GM19240 (cell line): Measurements from ENCODE around the gene SLC6A6.

ENCODE experiments used
- DNase-seq: peaks from one replicate; pipeline ENCODE4 v3.0.0; 2011; ENCODE audit warnings: low spot score; ENCODE audit not compliant: insufficient read length

SLC6A6 gene

GRCh38 chr3:14451844-14452739 is 49.7 kb downstream of the SLC6A6 start:
- no peak for DNase-seq

GRCh38 chr3:14452740-14453710 is 50.6 kb downstream of the SLC6A6 start:
- no peak for DNase-seq

DNA sequence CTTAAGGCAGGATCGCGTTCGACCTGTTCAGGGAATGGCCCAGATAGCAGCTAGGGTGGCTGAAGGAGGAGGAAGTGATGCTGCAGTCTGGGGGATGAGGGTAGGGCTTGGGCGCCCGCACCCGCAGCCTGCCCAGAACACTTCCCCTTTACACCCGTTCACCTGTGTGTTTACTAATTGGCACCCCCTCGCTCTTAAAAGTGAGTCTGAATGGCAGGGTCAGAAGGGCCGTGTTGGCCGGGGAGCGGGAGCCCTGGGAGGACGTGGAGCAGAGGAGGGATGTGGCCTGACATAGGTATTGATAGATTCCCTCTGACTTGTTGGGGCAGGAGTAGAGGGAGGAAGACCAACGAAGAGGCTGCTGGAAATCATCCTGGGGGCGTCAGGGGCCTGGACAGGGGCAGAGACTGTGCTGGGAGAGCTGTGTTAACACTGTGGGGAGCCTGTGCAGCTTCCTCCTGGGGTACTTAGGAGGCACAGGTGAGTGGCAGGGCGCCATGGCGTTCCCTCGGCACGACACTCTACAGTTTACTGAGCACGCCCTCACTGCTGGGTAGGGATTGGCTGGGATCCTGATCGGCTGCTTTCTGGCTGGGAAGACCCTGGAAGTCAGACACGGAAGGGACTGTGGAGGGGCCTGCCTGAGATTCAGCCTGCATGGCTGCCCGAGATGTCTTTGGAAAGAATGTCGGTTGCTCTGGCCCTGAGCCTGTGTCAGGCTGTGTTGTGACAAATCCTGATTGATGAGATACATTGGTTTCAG is 51.7 kb downstream of the SLC6A6 start:
- DNase-seq: no peak

DNA sequence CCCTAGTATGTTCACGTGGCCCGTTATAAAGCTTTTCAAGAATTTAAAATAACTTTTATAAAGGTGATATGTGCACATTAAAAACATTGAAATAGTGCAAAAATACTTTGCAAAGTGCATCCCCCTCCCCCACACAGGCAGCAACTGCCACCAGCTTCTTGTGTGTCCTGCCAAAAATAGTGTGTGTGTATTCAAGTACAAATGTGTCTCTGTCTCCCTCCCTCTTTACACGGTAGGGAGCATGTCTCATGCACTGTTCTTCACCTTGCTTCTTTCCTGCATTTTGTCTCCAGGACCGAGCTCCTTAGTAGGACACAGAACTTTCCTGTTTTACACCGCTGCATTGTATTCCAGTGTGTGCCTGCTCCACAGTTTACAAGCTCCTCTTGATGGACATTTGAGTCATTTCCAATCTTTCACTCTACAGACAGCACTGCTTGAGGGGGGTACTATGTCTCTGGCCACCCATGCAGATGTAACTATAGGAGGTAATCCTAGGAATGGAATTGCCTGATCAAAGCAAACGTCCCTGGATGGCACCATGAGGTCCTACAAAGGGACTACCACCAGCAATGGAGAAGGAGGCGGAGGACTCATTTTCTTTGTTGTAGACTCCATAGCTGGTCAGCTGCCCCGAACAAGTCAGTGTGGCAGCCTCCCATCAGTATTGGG is 52.4 kb downstream of the SLC6A6 start:
- no peak for DNase-seq

DNA sequence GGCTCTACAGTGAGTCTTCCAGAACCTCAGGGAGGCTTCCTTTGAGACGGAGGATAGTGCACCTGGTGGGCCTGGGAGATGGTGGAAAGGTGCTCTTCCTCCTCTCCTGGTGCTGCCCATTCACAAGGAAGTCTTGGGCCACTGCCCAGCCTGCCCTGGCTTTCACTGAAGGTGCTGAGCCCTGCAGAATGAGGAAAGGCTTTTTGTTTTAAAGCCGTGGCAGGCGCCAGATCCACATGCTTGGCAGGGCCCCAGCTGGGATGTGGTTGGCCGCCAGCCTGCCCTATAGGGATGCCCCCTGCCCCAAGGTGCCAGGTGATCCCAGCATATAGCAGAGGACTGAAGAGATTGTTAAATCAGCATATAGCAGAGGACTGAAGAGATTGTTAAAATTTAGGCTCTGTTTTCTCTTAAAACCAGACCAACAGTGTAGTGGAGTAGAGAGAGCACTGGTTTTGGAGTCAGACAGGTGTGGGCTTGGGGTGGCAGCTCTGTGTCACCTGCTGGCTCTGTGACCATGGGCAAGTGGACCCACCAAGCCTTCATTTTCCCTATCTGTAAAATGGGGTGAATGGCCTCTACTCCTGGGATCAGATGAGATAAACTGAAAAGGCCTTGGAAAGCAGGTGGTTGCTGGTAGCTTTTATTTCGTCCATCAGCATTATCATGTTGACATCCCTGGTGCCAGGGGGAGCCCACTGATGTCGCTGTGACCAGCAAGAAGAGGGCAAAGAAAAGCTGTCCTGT is 53.3 kb downstream of the SLC6A6 start:
- DNase-seq: no peak

- DNase-seq: no peak
These were observed 54.4 kb downstream of the SLC6A6 start for GRCh38 chr3:14456794-14457193.

DNA sequence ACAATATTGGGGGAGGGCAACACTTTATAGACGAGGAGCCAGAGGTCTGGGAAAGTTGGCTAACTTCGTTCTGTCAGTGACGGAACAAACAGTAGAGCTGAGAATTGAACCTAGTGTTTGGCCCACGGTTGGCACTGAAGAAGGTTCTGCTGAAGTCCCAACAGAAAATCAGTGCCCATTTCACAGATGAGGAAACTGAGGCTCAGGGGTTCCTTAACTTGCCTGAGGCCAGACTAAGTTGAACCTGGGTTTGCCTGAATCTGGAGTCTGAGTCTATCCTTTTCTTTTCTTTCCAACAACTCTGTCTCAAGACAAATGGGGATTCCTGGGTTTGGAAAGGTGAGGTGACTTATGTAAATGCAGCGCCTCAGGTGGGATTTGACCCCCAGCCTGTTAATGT is 55.1 kb downstream of the SLC6A6 start:
- DNase-seq: no peak

GRCh38 chr3:14457999-14458398 is 55.6 kb downstream of the SLC6A6 start:
- no peak for DNase-seq

- DNase-seq: no peak
These were observed 56.2 kb downstream of the SLC6A6 start for GRCh38 chr3:14458434-14459275.

DNA sequence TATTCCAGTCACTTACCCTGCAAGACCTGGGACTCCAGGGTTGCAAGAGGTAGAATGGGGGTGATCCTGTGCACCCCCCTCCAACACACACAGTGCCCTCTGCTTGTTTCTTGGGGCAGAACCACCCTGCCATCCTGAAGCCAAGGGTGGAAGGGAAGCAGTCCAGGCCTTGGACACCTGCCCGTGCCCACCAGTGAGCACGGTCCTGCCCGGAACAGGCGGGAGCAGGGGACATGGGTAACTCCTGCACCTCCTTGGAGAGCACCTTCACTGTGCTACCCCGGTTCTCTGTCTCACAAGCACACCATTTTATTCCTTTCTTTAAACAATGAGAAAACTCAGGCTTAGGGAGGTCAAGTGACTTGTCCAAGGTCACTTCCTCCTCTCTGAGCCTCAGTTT is 57.0 kb downstream of the SLC6A6 start:
- DNase-seq: no peak

DNA sequence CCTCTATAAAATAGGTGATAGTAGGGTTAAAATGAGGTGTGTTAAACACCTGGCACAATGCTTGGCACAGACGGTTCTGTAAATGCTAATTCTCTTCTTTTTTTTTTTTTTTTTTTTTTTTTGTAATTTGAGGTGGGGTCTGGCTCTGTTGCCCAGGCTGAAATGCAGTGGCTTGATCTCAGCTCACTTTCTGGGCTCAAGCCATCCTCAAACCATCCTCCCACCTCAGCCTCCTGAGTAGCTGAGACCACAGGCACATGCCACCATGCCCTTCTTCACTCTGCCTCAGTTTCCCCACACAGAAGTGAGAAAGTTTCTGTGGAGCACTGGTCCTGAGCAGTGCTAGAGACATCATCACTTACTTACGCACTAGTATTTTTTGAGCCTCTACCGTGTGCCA is 57.4 kb downstream of the SLC6A6 start:
- DNase-seq: no peak

DNA sequence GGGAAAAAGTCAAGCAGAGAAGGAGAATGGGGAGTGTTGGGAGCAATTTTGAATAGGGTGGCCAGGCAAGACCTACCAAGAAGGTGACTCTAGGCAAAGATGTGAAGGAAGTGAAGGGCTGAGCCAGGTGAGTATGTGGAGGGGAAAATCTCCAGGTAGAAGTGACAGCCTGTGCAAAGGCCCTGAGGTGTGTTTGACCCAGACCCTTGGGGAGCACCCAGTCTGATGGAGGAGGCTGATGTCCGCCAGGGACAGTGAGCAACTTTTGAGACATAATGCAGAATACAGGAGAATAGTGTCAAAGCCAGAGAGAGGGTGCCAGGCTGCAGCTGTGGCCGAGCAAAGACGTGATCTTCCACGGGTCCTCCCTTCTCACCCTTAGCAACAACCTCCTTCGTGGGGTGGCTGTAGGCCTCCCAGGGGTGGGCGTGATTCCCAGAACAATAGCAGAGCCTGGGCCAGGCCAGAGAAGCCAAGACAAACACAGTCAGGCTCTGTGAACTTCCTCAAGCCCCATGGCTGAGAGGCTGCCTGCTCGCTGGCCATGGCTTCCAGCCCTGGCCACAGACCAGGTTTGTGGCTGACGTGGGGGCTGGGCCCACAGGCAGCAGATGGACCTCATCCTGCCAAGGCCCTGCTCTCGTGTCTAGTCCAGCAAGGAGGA is 58.1 kb downstream of the SLC6A6 start:
- DNase-seq: no peak

GRCh38 chr3:14461006-14461747 is 58.8 kb downstream of the SLC6A6 start:
- DNase-seq: no peak

DNA sequence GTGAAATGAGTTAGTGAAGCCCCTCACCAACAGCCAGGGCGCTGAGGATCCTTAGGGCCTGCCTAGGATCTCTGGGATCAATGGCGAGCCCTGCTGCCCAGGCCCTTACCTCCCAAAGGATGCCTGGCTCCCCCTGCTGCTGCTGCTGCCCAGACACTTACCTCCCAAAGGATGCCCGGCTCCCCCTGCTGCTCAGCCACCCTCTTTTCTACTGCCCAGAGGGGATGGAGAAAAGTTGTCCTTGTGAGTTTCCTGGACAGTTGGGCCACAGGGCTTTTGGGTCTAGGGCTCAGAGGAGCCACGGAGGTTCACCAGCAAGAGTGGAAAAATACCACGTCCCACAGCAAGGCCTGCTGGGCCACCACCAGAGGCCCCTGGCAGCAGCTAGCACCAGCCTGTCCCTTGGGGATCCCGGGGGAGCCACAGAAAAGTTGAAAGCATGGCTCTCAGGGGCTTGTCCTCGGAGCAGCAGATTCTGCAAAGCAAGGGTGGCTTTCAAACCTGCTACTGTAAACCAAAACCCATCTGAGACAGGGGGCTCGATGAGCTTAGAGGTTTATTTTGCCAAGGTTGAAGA is 59.4 kb downstream of the SLC6A6 start:
- peak; percentile 42 for DNase-seq

GRCh38 chr3:14462738-14463137 is 60.3 kb downstream of the SLC6A6 start:
- DNase-seq: no peak

GRCh38 chr3:14463330-14464140 is 61.1 kb downstream of the SLC6A6 start:
- DNase-seq: no peak

DNA sequence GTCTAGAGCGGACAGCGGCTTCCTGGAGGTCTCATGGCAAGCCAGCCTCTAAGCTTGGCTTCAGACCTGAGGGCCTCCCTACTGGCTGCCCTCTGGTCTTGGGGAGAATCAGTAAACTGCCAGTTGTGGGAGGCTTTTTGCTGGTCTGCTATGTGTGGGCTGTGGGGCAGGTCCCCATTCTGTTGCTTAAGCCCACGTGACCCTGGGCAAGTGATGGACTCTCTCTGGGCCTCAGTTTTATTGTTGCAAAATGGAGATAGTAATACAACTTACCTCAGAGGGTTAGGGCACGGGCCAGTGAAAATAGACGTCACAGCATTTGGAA is 61.7 kb downstream of the SLC6A6 start:
- DNase-seq: no peak
